NCI-H526 treated with DMSO at 0.1 percent for 48 hours (cell line): ENCODE measurements around the gene B3GAT1.
"Not testable (repeated sequence)": the region's sequence is repeated elsewhere in the genome, so short reads cannot be mapped to it uniquely, and the experiment has no call there.

ENCODE experiments used
- DNase-seq: peaks from one replicate; lab custom pipeline; 2025; lab: John Stamatoyannopoulos, UW

B3GAT1 gene

DNA sequence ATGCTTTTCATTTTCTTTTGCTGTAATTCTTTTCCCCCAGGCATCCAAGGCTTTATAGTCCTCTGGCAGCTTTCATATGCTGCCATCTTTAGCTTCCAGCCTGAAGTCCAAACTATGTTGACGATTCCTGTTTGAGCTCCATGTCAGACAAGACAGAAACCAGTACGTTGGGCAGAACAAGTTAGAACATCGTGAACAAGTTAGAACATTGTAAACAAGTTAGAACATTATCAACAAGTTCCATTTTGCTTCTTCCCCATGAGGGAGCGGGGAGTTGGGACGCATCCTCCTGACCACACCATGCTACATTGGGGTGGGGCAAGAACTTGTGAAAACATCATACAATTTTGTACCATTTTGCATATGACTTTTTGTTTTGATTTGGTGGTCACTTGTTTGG, 56.4 kb downstream of the B3GAT1 start:
- DNase-seq = no peak

- no peak for DNase-seq
These were observed 56.9 kb downstream of the B3GAT1 start for GRCh38 chr11:134355136-134355535.

DNA sequence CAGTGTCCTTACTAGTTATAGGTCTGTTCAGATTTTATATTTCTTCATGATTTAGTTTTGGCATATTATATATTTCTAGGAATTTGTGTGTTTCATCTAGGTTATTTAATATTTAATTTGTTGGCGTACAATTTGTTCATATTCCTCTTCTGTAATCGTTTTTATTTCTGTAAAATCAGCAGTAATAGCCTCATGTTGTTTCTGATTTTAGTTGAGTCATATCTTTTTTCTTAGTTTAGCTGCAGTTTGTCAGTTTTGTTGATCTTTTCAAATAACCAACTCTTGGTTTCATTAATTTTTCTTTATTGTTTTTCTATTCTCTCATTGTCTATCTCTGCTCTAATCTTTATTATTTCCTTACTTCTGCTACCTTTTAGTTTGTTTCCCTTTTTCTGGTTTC, 59.9 kb downstream of the B3GAT1 start:
- no peak for DNase-seq

DNA sequence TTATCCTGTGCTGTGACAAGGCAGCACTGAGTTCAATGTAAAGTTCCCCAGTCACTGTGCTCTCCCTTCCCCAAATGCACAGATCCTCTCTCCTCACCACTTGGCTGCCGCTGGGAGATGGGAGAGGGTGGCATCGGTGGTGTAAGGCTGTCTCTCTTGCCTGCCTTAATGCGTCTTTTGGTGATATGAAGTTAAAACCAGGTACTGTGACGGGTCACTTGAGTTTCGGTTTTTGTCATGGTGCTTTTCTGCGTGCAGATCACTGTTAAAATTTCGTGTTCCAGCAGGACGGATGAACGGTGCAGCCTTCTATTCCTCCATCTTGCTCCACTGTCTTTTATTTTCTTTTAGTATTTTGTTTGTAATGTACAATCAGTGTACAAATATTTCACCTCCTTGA, 61.7 kb downstream of the B3GAT1 start:
- no peak for DNase-seq

DNA sequence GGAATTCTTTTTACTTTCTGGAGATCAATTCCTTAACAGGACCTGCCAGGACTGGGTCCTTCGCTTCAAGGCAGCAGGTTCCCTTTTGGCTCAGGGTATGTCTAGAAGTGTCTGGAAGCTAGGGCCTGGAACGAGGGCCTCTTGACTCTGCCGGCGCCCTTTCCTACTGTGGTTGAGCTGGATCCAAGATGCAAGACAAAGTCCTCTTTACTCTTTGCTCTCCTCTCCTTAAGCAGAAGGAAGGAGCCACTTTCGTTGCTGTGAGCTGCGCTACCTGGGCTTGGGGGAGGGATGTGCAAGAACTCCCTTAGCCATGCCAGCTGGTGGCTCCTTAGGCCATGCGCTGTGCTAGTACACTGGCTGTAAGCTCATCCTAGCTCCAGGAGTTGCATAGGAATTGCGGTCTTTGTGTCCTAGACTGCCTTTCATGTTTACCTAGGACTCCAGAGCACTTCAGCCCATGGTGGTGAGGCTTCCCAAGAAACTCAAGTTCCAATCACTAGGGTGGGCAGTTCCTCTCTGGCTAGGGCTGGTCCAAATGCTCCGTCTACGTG, 62.2 kb downstream of the B3GAT1 start:
- no peak for DNase-seq

- no peak for DNase-seq
These were observed 62.8 kb downstream of the B3GAT1 start for GRCh38 chr11:134349109-134349801.

DNA sequence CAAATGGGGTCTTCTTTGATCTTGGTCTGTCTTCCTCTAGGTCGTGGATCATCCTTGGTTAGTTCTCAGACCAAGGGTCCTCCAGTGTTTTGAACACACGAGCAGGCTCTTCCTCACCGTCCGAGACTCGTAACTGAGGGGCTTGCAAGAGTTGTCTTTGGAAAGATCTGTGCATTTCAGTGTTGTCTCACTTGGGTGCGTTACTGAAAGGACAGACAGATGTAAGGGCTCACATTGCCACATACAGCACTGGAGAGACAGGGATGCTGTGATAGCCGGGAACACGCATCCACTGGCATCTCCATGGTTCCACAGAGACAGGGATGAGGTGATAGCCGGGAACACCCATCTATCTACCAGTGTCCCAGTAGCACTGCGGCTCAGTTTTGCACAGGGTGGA, 64.6 kb downstream of the B3GAT1 start:
- DNase-seq = no peak

- no peak for DNase-seq
These were observed 65.1 kb downstream of the B3GAT1 start for GRCh38 chr11:134346976-134347350.

- DNase-seq = peak; percentile 36
These were observed 65.7 kb downstream of the B3GAT1 start for GRCh38 chr11:134346101-134346975.

- DNase-seq = no peak
These were observed 66.8 kb downstream of the B3GAT1 start for GRCh38 chr11:134345237-134345550.

GRCh38 chr11:134344497-134345236, 67.4 kb downstream of the B3GAT1 start:
- DNase-seq = not testable (repeated sequence)

DNA sequence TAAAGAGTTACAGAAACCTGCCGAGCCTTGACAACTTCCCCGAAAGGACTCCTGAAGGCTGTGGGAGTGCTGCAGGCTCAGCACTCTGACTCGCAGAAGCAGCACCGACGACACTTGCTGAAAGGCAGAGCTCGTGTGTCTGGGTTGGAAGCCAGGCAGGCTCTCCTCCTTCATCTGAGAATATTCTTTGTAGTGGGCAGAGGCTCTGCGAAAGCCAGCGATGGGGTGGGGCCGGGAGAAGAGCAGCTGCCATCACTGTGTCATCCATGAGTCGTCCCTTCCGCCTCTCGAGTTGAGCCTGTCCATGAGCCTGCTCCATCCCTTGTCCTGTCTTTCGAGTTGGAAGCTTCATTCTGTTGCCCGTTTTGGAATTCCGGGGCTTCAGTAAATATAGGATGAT, 68.4 kb downstream of the B3GAT1 start:
- DNase-seq = no peak

- DNase-seq = no peak
These were observed 69.3 kb downstream of the B3GAT1 start for GRCh38 chr11:134342572-134343340.

GRCh38 chr11:134341805-134342571, 70.1 kb downstream of the B3GAT1 start:
- DNase-seq = no peak

GRCh38 chr11:134340354-134340964, 71.6 kb downstream of the B3GAT1 start:
- no peak for DNase-seq

GRCh38 chr11:134339756-134340155, 72.3 kb downstream of the B3GAT1 start:
- no peak for DNase-seq

GRCh38 chr11:134338654-134339053, 73.4 kb downstream of the B3GAT1 start:
- no peak for DNase-seq

GRCh38 chr11:134338068-134338467, 74.0 kb downstream of the B3GAT1 start:
- no peak for DNase-seq

DNA sequence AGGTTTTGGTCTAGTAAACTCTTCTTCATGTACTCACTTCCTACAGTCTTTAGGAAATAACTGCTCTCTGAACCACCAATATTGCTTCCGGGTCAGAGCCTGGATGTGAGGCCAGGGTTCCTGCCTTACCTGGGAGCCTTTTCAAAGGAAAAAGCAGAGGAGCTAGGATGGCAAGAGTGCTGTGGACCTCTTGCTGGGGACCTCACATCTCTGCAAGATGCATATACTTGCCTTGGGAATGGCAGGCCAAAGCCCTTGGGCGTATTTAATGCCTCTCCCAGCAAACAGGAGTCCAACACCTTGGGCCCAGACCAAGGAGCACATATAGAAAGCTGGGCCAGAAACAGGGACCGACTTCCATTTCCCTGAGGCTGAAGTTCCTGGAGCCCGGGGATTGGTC, 75.0 kb downstream of the B3GAT1 start:
- no peak for DNase-seq

DNA sequence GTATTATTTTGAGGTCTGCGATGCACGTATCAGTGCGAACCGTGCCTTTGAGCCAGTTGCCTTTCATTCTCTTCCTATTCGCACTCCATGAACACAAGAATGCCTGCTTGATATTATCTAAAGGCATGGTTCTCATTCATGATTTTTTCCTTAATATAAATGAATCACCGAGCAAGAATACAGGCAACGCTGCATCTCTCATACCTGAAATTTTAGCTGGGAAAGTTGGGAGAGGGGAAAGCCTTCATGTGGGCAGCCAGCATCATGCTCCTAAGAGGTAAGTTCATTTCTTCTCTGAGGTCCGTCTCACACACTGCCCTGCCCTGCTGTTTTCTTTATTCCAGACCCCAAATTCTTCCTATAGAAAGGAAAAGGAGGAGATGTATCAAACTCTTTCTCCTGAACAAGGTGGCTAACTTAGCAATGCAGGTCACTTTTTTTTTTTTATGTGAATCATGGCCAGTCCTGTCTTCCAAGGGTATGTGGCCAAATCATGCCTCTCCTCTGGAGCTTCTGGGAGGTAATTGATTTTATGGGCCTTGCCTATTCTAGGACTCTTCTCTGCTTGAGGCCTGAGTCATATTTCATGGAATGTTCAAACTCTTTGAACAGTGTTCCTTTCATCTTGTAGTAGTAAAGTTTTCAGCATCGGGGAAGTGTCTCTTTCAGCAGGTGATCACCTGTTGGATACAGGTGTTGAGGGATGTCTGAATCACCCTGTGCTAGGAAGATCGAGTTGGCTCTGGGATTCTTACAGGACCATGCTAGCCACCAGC, 77.1 kb downstream of the B3GAT1 start:
- DNase-seq = no peak
